Kidney (tissue), 14 donors: ENCODE results near the gene KDM6A. TPM values are rescaled to one million over a fixed set of nuclear protein-coding genes. Genes with fewer than 3 reads are reported as not detected.

Experiments used
- DNase-seq, 5 donors: peaks; one replicate each; pipeline ENCODE4 v3.0.0-alpha.2; 2013 to 2020
- FAIRE-seq: peaks from 2 replicates; lab custom pipeline; 2012; peaks lifted over from hg19 to GRCh38; lab: Jason Lieb, UNC
- H3K27ac ChIP-seq, 2 donors: one replicate each; pipeline ENCODE4 v1.7.0; 2013; ENCODE audit warnings: low read depth in 2 of 2, low read length in 2 of 2, inconsistent platforms in 1 of 2
- H3K27me3 ChIP-seq: one replicate; pipeline ENCODE4 v1.7.1; 2013; ENCODE audit warnings: low read length, inconsistent platforms; ENCODE audit not compliant: control insufficient read depth, insufficient read depth
- H3K36me3 ChIP-seq, 3 donors: one replicate each; pipeline versions ENCODE4 v1.7.0 to v1.7.1; 2013; ENCODE audit warnings: low read length in 3 of 3, control low read depth in 1 of 3, inconsistent platforms in 1 of 3; ENCODE audit not compliant: insufficient read depth in 3 of 3, control insufficient read depth in 2 of 3
- H3K4me1 ChIP-seq, 3 donors: one replicate each; pipeline versions ENCODE4 v1.7.0 to v1.7.1; 2013; ENCODE audit warnings: low read length in 3 of 3, inconsistent platforms in 1 of 3, low read depth in 1 of 3; ENCODE audit not compliant: control insufficient read depth in 2 of 3, insufficient read depth in 2 of 3
- H3K4me3 ChIP-seq, 3 donors: one replicate each; pipeline versions ENCODE4 v1.7.0 to v1.8.1; 2013; ENCODE audit warnings: low read length in 3 of 3, control low read depth in 1 of 3, inconsistent platforms in 1 of 3
- H3K9ac ChIP-seq, 3 donors: one replicate each; pipeline versions ENCODE4 v1.7.0 to v1.7.1; 2013; ENCODE audit warnings: low read length in 3 of 3, control low read depth in 1 of 3, inconsistent platforms in 1 of 3
- H3K9me3 ChIP-seq, 3 donors: one replicate each; pipeline versions ENCODE4 v1.7.0 to v1.7.1; 2013; ENCODE audit warnings: low read length in 3 of 3, control low read depth in 1 of 3, inconsistent platforms in 1 of 3; ENCODE audit not compliant: control insufficient read depth in 2 of 3, insufficient read depth in 1 of 3
- intact Hi-C: fragments of 100-400 bp; cut with DNase I; formaldehyde crosslinking; loops from one replicate; pipeline ENCODE4 v1.11.1; 2022
- polyA plus RNA-seq: library from polyadenylated mRNA; stranded (reverse); fragments of 350-450 nt; fragmentation: Illumina TruSeq; extraction: RNeasy Lipid Tissue Mini Kit (QIAGEN cat#74804); gene quantifications from one replicate; pipeline ENCODE4 v1.2.3, GENCODE V29; 2014; ENCODE audit warnings: low read depth, low replicate concordance; ENCODE audit not compliant: insufficient read depth
- total RNA-seq: library from RNA; stranded (reverse); fragmentation: NEBNext Ultra II Directional; extraction: Animal tissue kit (Norgen Biotek cat#: 25700); gene quantifications from one replicate; pipeline ENCODE4 v1.2.1, GENCODE V29; 2021
- TF ChIP-seq, protein P1 (sequence below): IDR thresholded peaks from 3 replicates; pipeline ENCODE4 v1.5.1; 2012; ENCODE audit warnings: mild to moderate bottlenecking, moderate library complexity, borderline replicate concordance; ENCODE audit not compliant: insufficient read depth; ENCODE audit errors: extremely low read depth
- donor health status: control.
- donor health status: control.
- donor health status: control.
- donor health status: control.
- donor health status: control.
- donor health status: DM: yes; HTN: yes; CAD: no.
- donor health status: Normal renal cell carcinoma (clear cell type).

KDM6A gene
- total and polyA plus RNA-seq, 2 donors from 2014 or later = 7.7 to 40.8 TPM

DNA sequence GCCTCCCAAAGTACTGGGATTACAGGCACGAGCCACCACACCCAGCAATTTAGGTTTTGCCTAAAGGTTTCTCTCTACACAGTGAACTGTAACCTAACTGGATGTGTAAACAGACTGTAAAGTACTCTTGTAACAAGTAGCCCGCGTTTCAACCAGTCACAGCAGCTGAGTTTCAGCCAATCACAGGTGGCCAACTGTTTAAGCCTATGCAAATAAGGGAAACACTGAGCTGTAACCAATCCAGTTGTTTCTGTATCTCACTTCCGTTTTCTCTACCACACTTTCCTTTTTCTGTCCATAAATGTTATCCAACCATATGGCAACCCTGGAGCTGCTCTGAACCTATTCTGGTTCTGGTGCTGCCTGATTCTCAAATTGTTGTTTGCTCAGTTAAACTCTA, 267.8 kb downstream of the KDM6A start:
- Histone ChIP-seq H3K27ac (no peak overlapping the region), H3K27me3 (no peaks in the 10 kb centered on the region), H3K36me3 (no peaks in the 10 kb centered on the region), H3K9ac (no peak overlapping the region), H3K4me3 (no peak overlapping the region), H3K9me3 (no peaks in the 10 kb centered on the region), H3K4me1 (no peaks in the 10 kb centered on the region)
- TF ChIP-seq, protein P1, sequence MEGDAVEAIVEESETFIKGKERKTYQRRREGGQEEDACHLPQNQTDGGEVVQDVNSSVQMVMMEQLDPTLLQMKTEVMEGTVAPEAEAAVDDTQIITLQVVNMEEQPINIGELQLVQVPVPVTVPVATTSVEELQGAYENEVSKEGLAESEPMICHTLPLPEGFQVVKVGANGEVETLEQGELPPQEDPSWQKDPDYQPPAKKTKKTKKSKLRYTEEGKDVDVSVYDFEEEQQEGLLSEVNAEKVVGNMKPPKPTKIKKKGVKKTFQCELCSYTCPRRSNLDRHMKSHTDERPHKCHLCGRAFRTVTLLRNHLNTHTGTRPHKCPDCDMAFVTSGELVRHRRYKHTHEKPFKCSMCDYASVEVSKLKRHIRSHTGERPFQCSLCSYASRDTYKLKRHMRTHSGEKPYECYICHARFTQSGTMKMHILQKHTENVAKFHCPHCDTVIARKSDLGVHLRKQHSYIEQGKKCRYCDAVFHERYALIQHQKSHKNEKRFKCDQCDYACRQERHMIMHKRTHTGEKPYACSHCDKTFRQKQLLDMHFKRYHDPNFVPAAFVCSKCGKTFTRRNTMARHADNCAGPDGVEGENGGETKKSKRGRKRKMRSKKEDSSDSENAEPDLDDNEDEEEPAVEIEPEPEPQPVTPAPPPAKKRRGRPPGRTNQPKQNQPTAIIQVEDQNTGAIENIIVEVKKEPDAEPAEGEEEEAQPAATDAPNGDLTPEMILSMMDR = no peak
- no peak for FAIRE-seq
- intact Hi-C loops = no loop called here
- DNase-seq = no peak

DNA sequence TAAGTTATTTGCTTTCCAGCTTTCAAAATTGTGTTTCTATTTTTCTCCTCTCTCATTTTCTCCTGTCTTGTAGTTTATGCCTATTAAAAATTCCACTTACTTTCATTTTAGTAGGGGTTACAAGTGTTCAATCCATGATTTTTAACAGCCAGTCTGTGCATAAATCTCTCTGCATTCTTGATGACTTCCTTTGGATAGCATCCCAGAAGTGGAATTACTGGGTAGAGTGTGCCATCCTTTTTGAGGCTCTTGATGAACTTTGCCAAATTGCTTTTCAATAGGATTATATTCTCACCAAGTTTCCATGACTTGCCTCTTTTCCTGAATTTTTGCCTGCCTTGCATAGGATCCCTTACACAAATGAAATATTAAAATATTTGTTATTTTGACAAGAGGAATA, 269.2 kb downstream of the KDM6A start:
- no peaks in the 10 kb centered on the region for H3K36me3 ChIP-seq
- H3K4me1 ChIP-seq = no peaks in the 10 kb centered on the region
- H3K9ac ChIP-seq = no peak overlapping the region
- TF ChIP-seq, protein P1 = no peak
- no peaks in the 10 kb centered on the region for H3K27me3 ChIP-seq
- no peak for FAIRE-seq
- intact Hi-C loops = no loop called here
- H3K27ac ChIP-seq = no peak overlapping the region
- no peaks in the 10 kb centered on the region for H3K9me3 ChIP-seq
- H3K4me3 ChIP-seq = no peak overlapping the region
- DNase-seq = no peak

DNA sequence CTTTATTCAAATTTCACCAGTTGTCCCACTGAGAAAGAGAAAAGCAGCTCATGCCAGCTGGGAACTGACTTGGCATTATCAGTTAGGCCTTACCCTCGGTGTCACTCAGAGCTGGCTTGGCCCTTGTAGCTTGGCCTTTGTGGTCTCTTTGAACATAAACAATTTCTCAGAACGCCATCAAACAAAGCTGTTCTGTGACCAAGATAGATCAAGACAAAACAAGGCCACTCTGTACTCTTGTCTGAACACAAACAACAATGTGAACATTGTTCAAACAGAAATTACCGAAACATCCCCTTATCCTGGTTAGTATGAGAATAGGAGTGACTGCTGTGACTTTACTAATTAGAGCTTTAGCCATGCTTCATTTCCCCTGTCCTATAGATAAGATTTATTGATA, 270.5 kb downstream of the KDM6A start:
- FAIRE-seq (no peak), DNase-seq (no peak)
- no peaks in the 10 kb centered on the region for H3K27me3 ChIP-seq
- TF ChIP-seq, protein P1 = no peak
- H3K27ac ChIP-seq = no peak overlapping the region
- H3K4me1 ChIP-seq = no peaks in the 10 kb centered on the region
- H3K9me3 ChIP-seq = no peaks in the 10 kb centered on the region
- intact Hi-C loops = no loop called here
- no peak overlapping the region for H3K9ac ChIP-seq
- no peak overlapping the region for H3K4me3 ChIP-seq
- no peaks in the 10 kb centered on the region for H3K36me3 ChIP-seq
